HEK293 (cell line): Measurements from ENCODE around the gene FNTB.

ENCODE experiments used
- ATF2 ChIP-seq: fragments of 450-650 bp; formaldehyde crosslinking; IDR thresholded peaks from 2 replicates; pipeline ENCODE4 v1.5.1; 2016; ENCODE audit warnings: missing biosample characterization, missing genetic modification characterization, low read depth
- TRIM28 ChIP-seq: IDR thresholded peaks from 2 replicates; pipeline ENCODE4 v1.6.1; 2011; ENCODE audit warnings: low read length, control low read depth, borderline replicate concordance
- ZNF138 ChIP-seq: fragments of 450-650 bp; formaldehyde crosslinking; IDR thresholded peaks from 2 replicates; pipeline ENCODE4 v1.5.1; 2016; ENCODE audit warnings: missing biosample characterization, missing genetic modification characterization, borderline replicate concordance
- ZNF155 ChIP-seq: fragments of 450-650 bp; formaldehyde crosslinking; IDR thresholded peaks from 2 replicates; pipeline ENCODE4 v1.5.1; 2016; ENCODE audit warnings: missing biosample characterization, missing genetic modification characterization
- ZNF175 ChIP-seq: fragments of 450-650 bp; formaldehyde crosslinking; IDR thresholded peaks from 2 replicates; pipeline ENCODE4 v1.5.1; 2016; ENCODE audit warnings: missing biosample characterization, missing genetic modification characterization
- ZNF184 ChIP-seq: fragments of 450-650 bp; IDR thresholded peaks from 2 replicates; pipeline ENCODE4 v1.5.1; 2018; ENCODE audit warnings: missing biosample characterization, mild to moderate bottlenecking, missing genetic modification characterization
- ZNF23 ChIP-seq: fragments of 450-650 bp; formaldehyde crosslinking; IDR thresholded peaks from 2 replicates; pipeline ENCODE4 v1.5.1; 2016; ENCODE audit warnings: missing biosample characterization, missing genetic modification characterization, borderline replicate concordance
- ZNF792 ChIP-seq: fragments of 450-650 bp; formaldehyde crosslinking; IDR thresholded peaks from 2 replicates; pipeline ENCODE4 v1.5.1; 2016; ENCODE audit warnings: missing biosample characterization, missing genetic modification characterization
- TF ChIP-seq, protein P1 (sequence below): fragments of 450-650 bp; formaldehyde crosslinking; IDR thresholded peaks from 2 replicates; pipeline ENCODE4 v1.5.1; 2016; ENCODE audit warnings: missing biosample characterization, missing genetic modification characterization

DNA sequence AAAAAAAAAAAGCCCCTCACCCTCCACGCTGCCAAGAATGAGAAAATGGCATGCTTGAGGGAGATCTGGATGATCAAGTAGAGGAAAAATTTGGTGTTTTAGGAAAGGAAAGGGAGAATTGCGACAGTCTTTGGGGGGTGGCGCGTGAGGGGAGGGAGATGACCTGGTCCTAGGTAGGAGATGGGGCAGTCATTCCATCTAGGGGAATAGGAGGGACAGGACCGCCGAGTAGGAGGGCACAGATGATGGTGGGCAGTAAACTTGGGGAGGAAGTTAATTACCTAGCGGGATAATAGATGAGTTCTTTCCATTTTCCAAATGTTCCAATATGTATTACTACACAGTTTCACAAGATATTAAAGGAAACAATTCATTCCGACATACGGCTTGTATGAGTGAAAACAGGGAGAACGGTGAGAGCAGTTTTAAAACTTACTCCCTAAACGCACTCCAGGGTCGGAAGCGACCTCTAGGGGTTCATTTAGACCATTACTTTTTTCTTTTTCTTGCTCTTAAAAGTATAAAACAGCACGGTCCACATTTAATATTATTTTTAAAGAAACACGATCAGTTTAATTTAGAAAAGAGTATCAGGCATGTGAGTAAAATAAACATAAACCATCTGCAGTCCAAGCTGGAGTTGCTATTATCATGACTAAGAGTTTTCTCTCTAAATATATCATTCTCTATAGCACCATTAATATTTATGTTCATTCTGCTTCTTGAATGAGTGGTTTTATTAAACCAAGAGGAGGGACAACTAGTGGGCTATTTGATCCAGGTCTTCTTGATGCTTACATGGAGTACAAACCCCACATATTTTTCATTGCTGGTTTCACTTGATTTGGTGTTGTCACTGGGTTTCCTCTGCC lies 3.0 kb upstream of the FNTB start:
- TF ChIP-seq, protein P1, sequence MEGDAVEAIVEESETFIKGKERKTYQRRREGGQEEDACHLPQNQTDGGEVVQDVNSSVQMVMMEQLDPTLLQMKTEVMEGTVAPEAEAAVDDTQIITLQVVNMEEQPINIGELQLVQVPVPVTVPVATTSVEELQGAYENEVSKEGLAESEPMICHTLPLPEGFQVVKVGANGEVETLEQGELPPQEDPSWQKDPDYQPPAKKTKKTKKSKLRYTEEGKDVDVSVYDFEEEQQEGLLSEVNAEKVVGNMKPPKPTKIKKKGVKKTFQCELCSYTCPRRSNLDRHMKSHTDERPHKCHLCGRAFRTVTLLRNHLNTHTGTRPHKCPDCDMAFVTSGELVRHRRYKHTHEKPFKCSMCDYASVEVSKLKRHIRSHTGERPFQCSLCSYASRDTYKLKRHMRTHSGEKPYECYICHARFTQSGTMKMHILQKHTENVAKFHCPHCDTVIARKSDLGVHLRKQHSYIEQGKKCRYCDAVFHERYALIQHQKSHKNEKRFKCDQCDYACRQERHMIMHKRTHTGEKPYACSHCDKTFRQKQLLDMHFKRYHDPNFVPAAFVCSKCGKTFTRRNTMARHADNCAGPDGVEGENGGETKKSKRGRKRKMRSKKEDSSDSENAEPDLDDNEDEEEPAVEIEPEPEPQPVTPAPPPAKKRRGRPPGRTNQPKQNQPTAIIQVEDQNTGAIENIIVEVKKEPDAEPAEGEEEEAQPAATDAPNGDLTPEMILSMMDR (tag by site-specific recombination): no peak
- TF ChIP-seq ZNF792 (tag by site-specific recombination): no peak
- no peak for TF ChIP-seq TRIM28
- TF ChIP-seq ZNF155 (tag by site-specific recombination): no peak
- TF ChIP-seq ZNF23 (tag by site-specific recombination): no peak
- TF ChIP-seq ATF2: no peak
- no peak for TF ChIP-seq ZNF138 (tag by site-specific recombination)
- TF ChIP-seq ZNF175 (tag by site-specific recombination): no peak
- no peak for TF ChIP-seq ZNF184 (tag by site-specific recombination)
